HG03342 (cell line): ENCODE results near the gene CCER1.

Experiments used
- ATAC-seq: cut with Tn5 transposase; IDR thresholded peaks from one replicate; pipeline ENCODE4 v1.9.1; 2021; ENCODE audit warnings: mild to moderate bottlenecking, moderate library complexity; ENCODE audit not compliant: unreplicated experiment

CCER1 gene

DNA sequence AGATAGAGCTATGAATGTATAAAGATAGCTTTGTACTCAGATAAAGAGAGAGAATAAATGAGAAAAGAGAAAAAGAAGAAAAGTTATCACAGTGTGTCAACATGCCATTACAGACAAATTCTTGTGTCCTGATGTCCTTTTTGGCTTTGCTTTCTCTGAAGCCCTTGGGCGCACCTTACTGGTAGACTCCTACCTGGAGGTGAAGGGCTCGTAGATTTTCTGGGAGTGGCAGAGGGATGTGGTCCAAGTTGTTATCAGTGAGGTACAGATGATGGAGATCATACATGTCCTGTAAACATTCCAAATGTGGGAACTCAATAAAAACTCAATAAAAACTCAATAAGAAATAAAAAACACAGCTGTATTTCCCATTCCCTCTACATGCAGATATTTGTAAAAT is 14.9 kb upstream of the CCER1 start:
- no peak for ATAC-seq

DNA sequence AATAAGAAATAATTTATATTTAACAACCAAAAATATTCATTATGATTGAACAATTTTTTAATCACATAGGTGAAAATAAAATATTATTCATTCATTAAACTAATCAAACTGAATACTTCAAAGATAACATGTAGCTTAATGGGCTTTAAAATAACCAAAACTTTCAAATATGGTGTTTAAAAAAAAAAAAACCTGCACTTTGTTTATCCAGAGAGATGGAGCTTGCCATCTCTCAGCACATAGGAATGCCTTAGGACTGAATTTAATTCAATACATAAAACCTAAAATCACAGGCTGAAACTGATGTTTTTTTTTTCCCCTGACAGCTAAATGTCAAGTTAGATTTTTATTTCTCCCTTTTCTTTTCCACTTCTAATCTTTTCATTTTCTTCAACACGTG is 14.4 kb upstream of the CCER1 start:
- ATAC-seq, result no peak

GRCh38 chr12:90965204-90965603 is 10.2 kb upstream of the CCER1 start:
- ATAC-seq, result peak; percentile 82

DNA sequence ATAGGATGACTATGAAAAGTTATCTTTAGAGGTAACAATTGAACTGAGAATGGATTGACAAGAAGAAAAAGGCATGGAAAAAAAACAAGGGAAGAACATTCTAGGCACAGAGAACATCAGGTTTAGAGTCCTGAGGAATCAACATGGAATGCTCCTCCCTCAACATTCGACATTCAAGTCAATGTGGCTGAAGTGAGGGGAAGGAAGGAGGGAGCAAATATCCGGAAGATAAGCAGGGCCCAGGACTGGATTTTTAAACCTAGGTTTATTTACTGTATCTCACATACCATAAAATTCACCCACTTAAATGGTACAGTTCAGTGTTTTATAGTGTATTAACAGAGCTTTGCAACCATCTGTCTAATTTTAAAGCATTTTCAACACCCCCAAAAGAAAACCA is 9.6 kb upstream of the CCER1 start:
- ATAC-seq, result no peak

GRCh38 chr12:90963946-90964345 is 9.0 kb upstream of the CCER1 start:
- no peak for ATAC-seq

DNA sequence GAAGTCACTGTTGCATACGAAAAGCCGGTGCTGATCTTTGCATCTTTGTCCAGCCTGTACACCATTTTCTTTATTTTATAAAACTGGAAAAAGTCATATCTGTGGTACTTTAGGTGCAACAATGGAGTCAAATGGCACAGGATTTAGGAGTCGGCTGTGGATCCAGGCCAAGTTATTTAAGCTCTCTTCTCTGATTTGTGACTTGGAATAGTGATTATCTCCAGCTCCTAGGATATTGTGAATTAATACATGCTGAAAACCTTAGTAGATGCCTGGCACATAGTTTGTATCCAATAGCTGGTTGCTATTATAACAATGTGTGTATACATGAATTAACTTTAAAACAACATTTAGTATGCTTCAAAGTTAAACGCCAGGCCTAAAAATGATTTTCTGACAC is 6.2 kb upstream of the CCER1 start:
- no peak for ATAC-seq

- ATAC-seq, result peak; percentile 89
These were observed 4.7 kb upstream of the CCER1 start for GRCh38 chr12:90959538-90960139.

GRCh38 chr12:90959032-90959431 is 4.1 kb upstream of the CCER1 start:
- no peak for ATAC-seq

DNA sequence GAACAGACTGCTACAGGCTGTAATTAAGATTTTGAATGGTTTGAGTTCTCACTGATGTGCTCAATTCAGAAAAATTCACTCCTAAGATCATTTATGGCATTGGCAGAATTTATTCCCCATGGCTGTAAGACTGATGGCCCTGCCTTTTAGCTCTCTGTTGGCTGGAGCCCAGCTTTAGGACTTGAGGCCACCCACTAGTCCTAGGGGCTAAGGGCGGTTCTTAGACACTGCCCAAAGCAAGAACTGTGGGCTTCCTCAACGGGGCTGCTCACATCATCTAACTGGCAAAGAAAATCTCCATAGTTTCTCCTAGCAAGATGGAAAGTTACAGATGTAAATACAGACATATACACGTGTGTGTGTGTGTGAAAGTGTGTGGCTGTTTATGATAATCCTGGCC is 3.4 kb upstream of the CCER1 start:
- no peak for ATAC-seq

- ATAC-seq, result no peak
These were observed 548 bp downstream of the CCER1 start for GRCh38 chr12:90954428-90954827.

DNA sequence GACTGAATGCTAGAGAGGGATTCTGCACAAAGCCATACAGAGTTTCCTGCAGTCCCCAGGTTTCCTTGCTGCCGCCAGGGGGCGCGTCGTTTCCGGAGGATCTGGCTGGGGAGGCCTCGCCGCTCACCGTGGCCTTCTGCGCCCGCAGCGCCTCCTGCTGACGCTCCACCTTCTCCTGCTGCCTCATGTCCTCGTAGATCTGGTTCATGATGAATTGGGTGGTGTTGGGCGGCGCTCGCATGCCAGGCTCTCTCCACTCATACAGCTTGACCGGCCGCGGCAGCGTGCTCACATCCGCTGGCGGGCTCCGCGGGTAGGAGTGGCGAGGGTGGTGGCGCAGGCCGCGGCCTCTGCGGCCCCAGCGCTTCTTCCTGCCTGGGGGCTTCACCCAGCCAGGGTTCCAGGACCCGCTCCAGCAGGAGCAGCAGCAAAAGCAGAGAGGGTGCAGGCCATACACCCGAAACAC is 987 bp downstream of the CCER1 start:
- ATAC-seq, result no peak

DNA sequence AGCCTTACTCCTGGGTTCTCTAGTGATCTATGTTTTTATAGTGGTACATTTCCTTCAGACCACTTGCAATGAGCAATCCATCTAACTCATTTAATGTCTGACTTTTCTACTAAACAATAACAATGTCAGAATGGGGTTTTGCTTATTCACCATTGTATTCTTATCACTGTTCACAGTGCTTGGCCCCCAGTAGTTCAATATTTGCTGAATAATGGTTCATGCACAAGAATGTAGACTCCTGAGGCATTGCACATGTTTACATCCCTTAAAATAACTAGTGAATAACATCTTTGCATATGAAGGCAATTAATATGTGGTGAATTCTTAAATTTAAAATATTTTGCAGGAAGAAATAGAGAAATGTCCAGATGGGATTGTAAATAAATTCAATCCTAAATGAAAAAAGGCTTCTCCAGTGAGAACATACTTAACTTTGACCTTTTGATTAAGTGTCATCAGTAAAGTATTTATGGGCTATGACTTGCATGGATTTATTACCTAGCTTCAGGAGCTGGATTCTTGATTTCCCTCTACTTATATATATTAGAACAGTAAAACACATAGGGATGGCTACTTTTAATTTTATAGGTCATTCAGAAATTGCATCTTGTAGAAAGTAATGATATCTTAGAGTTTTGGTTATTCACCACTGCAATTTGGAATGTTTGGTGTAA is 3.4 kb downstream of the CCER1 start:
- ATAC-seq, result no peak

- no peak for ATAC-seq
These were observed 7.1 kb downstream of the CCER1 start for GRCh38 chr12:90947869-90948268.

- peak; percentile 81 for ATAC-seq
These were observed 9.8 kb downstream of the CCER1 start for GRCh38 chr12:90945070-90945649.

GRCh38 chr12:90943255-90943654 is 11.7 kb downstream of the CCER1 start:
- no peak for ATAC-seq

DNA sequence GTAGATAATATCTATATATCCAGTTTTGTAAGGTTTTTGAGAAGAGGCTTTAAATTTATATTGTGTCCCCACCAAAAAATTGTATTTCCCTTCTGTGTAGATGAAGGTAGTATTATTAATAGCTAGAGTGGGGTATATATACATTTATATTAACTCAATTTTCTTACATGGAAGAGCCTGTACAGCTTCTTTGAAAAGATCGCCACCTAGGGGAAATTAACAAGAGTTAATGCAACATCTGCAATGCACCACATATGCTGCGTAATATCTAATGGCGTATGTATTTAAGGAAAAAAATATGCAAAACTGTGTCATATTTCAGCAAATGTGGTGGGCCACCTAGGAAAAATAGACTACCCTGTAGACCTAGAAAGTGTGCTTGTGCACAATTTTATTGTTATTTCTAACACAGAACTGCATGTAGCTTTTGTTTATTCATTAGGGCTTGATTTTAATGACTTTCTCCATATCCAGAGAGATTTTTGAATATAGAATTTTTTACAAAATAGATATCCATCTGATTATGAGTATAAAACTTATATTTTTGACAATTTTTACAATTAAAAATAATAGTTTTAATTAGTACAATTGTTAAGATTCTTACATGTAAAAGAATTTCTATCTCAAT is 14.0 kb downstream of the CCER1 start:
- peak; percentile 84 for ATAC-seq

DNA sequence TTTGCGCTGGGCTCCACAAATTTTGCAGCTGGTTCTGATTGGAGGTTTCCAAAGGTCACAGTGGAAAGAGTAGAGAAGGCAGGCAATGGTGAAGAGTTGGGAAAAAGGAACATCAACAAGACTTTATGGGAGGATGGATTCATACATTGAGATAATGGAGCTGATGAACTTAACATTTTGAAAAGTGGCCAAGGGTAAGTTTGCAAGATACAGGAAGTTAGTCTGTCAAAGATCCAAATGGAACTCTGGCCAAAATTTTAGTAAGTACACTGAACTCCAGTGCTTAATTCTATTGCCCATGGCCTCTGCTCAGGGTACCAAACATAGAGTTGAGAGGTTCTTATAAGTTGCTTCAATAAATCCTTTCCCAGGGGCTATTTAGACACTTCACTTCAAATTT is 15.6 kb downstream of the CCER1 start:
- ATAC-seq, result no peak

- ATAC-seq, result no peak
These were observed 16.5 kb downstream of the CCER1 start for GRCh38 chr12:90938451-90938850.

DNA sequence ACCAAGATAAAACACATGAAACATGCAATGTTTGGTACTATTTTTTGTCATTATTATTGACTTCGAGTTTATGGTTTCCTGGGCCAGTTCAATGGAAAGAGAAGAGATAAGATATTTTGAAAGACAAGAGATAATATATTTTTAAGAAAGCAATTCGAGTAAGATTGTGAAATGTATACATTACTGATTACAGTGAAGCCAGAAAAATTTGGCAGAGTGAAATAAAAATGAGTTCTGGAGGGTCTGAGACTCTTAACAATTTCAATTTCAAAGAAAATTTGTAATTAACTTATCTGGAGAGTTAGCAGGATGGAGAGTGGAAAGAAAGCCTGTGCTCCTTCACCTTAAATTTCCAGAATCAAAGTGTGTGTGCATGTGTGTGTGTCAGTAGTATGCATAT is 17.3 kb downstream of the CCER1 start:
- no peak for ATAC-seq

- ATAC-seq, result no peak
These were observed 18.6 kb downstream of the CCER1 start for GRCh38 chr12:90936230-90937005.

- ATAC-seq, result no peak
These were observed 29.4 kb downstream of the CCER1 start for GRCh38 chr12:90925562-90925961.
